Vagina (tissue), 2 donors: ENCODE data around the gene UQCRH. TPM values are rescaled to one million over a fixed set of nuclear protein-coding genes. Genes with fewer than 3 reads are reported as not detected.

Experiments
- DNase-seq, 2 donors: peaks; one replicate each; pipeline ENCODE4 v3.0.0-alpha.2; 2017; ENCODE audit errors: extremely low spot score in 2 of 2
- H3K27ac ChIP-seq: fragments of 200-600 bp; sonication (generic); one replicate; pipeline ENCODE4 v1.5.1; 2019
- H3K27me3 ChIP-seq: fragments of 200-600 bp; sonication (generic); one replicate; pipeline ENCODE4 v1.5.1; 2019
- H3K36me3 ChIP-seq, 2 donors: fragments of 200-600 bp; sonication (generic); one replicate each; pipeline ENCODE4 v1.5.1; 2017 to 2019
- H3K4me1 ChIP-seq: fragments of 200-600 bp; sonication (generic); one replicate; pipeline ENCODE4 v1.5.1; 2019
- H3K4me3 ChIP-seq, 2 donors: fragments of 200-600 bp; sonication (generic); 1 replicate in 1 of 2; 2 replicates in 1 of 2; pipeline ENCODE4 v1.5.1; 2016 to 2019
- H3K9me3 ChIP-seq: fragments of 200-600 bp; sonication (generic); one replicate; pipeline ENCODE4 v1.5.1; 2019
- CTCF ChIP-seq, 3 experiments: fragments of 450-650 bp in 2 of 3; fragments of 200-600 bp in 1 of 3; sonication (generic) in 1 of 3; IDR thresholded peaks; one replicate each; pipeline ENCODE4 v1.5.1; 2017 to 2019; ENCODE audit warnings: antibody characterized with exemption in 3 of 3, mild to moderate bottlenecking in 2 of 3, moderate library complexity in 2 of 3
- POLR2A ChIP-seq, 2 donors: fragments of 450-650 bp; IDR thresholded peaks; one replicate each; pipeline ENCODE4 v1.6.1; 2017; ENCODE audit warnings: antibody characterized with exemption in 2 of 2, mild to moderate bottlenecking in 2 of 2, moderate library complexity in 2 of 2
- POLR2AphosphoS5 ChIP-seq, 2 donors: sonication (generic); formaldehyde crosslinking; IDR thresholded peaks; one replicate each; pipeline ENCODE4 v1.9.0; 2017; ENCODE audit warnings: antibody characterized with exemption in 2 of 2, mild to moderate bottlenecking in 2 of 2, low read depth in 1 of 2; ENCODE audit not compliant: insufficient read depth in 1 of 2
- intact Hi-C: fragments of 100-400 bp; cut with DNase I; formaldehyde crosslinking; loops from one replicate; pipeline ENCODE4 v1.15.1; 2023
- total RNA-seq: library from RNA; depleted of rRNA; stranded (reverse); fragments of >200 nt; gene quantifications from one replicate; pipeline ENCODE4 v1.2.3, GENCODE V29; 2016

UQCRH gene
- total RNA-seq, 1 donor from 2014 or later: 175 TPM

- Histone ChIP-seq H3K36me3 (no peaks in the 10 kb centered on the region), H3K4me3 (no peak overlapping the region), H3K27ac (no peak overlapping the region), H3K9me3 (no peaks in the 10 kb centered on the region), H3K4me1 (no peaks in the 10 kb centered on the region), H3K27me3 (no peaks in the 10 kb centered on the region)
- intact Hi-C loops: no loop called here
- TF ChIP-seq POLR2AphosphoS5 (IDR thresholded peaks at IDR 0.05; ENCODE audit: insufficient read depth in 1 of 2, low read depth in 1 of 2) (no peak), CTCF (IDR thresholded peaks at IDR 0.05) (no peak), POLR2A (IDR thresholded peaks at IDR 0.05) (no peak)
- DNase-seq: no peak
Measured at GRCh38 chr1:46268578-46268977, 34.9 kb upstream of the UQCRH start.

- intact Hi-C loops: no loop called here
- peaks cover 0 to 4% of the 10 kb centered on the region in 2 donors for H3K36me3 ChIP-seq
- no peak for TF ChIP-seq POLR2AphosphoS5 (IDR thresholded peaks at IDR 0.05; ENCODE audit: insufficient read depth in 1 of 2, low read depth in 1 of 2)
- TF ChIP-seq CTCF (IDR thresholded peaks at IDR 0.05): no peak
- no peak for TF ChIP-seq POLR2A (IDR thresholded peaks at IDR 0.05)
- no peaks in the 10 kb centered on the region for H3K4me1 ChIP-seq
- no peaks in the 10 kb centered on the region for H3K27me3 ChIP-seq
- no peaks in the 10 kb centered on the region for H3K9me3 ChIP-seq
- no peak for DNase-seq
- no peak overlapping the region for H3K27ac ChIP-seq
- H3K4me3 ChIP-seq: no peak overlapping the region
Measured at GRCh38 chr1:46274225-46275029, 29.1 kb upstream of the UQCRH start.

GRCh38 chr1:46275030-46275337 lies 28.5 kb upstream of the UQCRH start:
- H3K9me3 ChIP-seq: no peaks in the 10 kb centered on the region
- intact Hi-C loops: no loop called here
- TF ChIP-seq CTCF (IDR thresholded peaks at IDR 0.05): no peak
- no peak for TF ChIP-seq POLR2AphosphoS5 (IDR thresholded peaks at IDR 0.05; ENCODE audit: insufficient read depth in 1 of 2, low read depth in 1 of 2)
- TF ChIP-seq POLR2A (IDR thresholded peaks at IDR 0.05): no peak
- H3K4me3 ChIP-seq: no peak overlapping the region
- no peak overlapping the region for H3K27ac ChIP-seq
- H3K4me1 ChIP-seq: no peaks in the 10 kb centered on the region
- H3K27me3 ChIP-seq: no peaks in the 10 kb centered on the region
- H3K36me3 ChIP-seq: peaks cover 0 to 9% of the 10 kb centered on the region in 2 donors
- no peak for DNase-seq

GRCh38 chr1:46277658-46278373 lies 25.7 kb upstream of the UQCRH start:
- Histone ChIP-seq H3K9me3 (no peaks in the 10 kb centered on the region), H3K27me3 (no peaks in the 10 kb centered on the region), H3K36me3 (peaks cover 2 to 25% of the 10 kb centered on the region in 2 donors), H3K4me1 (no peaks in the 10 kb centered on the region), H3K27ac (no peak overlapping the region), H3K4me3 (no peak overlapping the region)
- no peak for DNase-seq
- intact Hi-C loops: no loop called here
- TF ChIP-seq POLR2A (IDR thresholded peaks at IDR 0.05) (no peak), CTCF (IDR thresholded peaks at IDR 0.05) (no peak), POLR2AphosphoS5 (IDR thresholded peaks at IDR 0.05; ENCODE audit: insufficient read depth in 1 of 2, low read depth in 1 of 2) (no peak)

GRCh38 chr1:46278807-46279206 lies 24.7 kb upstream of the UQCRH start:
- Histone ChIP-seq H3K4me1 (no peaks in the 10 kb centered on the region), H3K27ac (no peak overlapping the region), H3K4me3 (no peak overlapping the region), H3K36me3 (peaks cover 2 to 31% of the 10 kb centered on the region in 2 donors), H3K27me3 (no peaks in the 10 kb centered on the region), H3K9me3 (no peaks in the 10 kb centered on the region)
- no peak for DNase-seq
- no peak for TF ChIP-seq POLR2AphosphoS5 (IDR thresholded peaks at IDR 0.05; ENCODE audit: insufficient read depth in 1 of 2, low read depth in 1 of 2)
- TF ChIP-seq CTCF (IDR thresholded peaks at IDR 0.05): no peak
- TF ChIP-seq POLR2A (IDR thresholded peaks at IDR 0.05): no peak
- intact Hi-C loops: no loop called here
